WTC11 (cell line): ENCODE measurements around the gene GNAI3. TPM values are rescaled to one million over a fixed set of nuclear protein-coding genes. Genes with fewer than 3 reads are reported as not detected.

ENCODE experiments used
- ATAC-seq: fragments of 200-7000 bp; cut with Tn5 transposase; 2 replicates; pipeline ENCODE4 v1.10.0; 2021; ENCODE audit warnings: mild to moderate bottlenecking, moderate library complexity
- CTCF ChIA-PET: fragments of 300-600 bp; sonication (Branson Sonifier 250); formaldehyde crosslinking; loops from one replicate; lab custom pipeline; 2021; ENCODE audit warnings: antibody characterized with exemption; lab: Charles Lee
- POLR2A ChIA-PET: fragments of 350-600 bp; sonication (Branson Sonifier 250); formaldehyde crosslinking; loops from one replicate; lab custom pipeline; 2021; ENCODE audit warnings: antibody characterized with exemption; lab: Charles Lee
- DNase-seq: peaks from one replicate; pipeline ENCODE4 v3.0.0; 2021; ENCODE audit warnings: low spot score
- H3K27ac Mint-ChIP-seq: 2 replicates; pipeline ENCODE4 v1.8.0; 2021; ENCODE audit warnings: mixed read lengths
- H3K27me3 Mint-ChIP-seq: 2 replicates; pipeline ENCODE4 v1.8.0; 2021; ENCODE audit warnings: low read depth, mild to moderate bottlenecking, moderate library complexity, mixed read lengths
- H3K36me3 Mint-ChIP-seq: 2 replicates; pipeline ENCODE4 v1.8.0; 2021; ENCODE audit warnings: mixed read lengths
- H3K4me1 Mint-ChIP-seq: 2 replicates; pipeline ENCODE4 v1.8.0; 2022; ENCODE audit warnings: mixed read lengths
- H3K4me3 Mint-ChIP-seq: 2 replicates; pipeline ENCODE4 v1.8.0; 2021; ENCODE audit warnings: mild to moderate bottlenecking, moderate library complexity, mixed read lengths
- H3K9me3 Mint-ChIP-seq: 2 replicates; pipeline ENCODE4 v1.8.0; 2021; ENCODE audit warnings: mixed read lengths
- ATF6 ChIP-seq: sonication (generic); formaldehyde crosslinking; IDR thresholded peaks from 2 replicates; pipeline ENCODE4 v1.8.1; 2023; ENCODE audit warnings: mild to moderate bottlenecking, missing genetic modification reagents
- CDX4 ChIP-seq: fragments of 250-450 bp; sonication (Bioruptor Pico); IDR thresholded peaks from 2 replicates; pipeline ENCODE4 v1.9.0; 2021; ENCODE audit warnings: moderate library complexity, mild to moderate bottlenecking, inconsistent platforms, borderline replicate concordance
- ELF4 ChIP-seq: sonication (generic); formaldehyde crosslinking; IDR thresholded peaks from 2 replicates; pipeline ENCODE4 v1.8.1; 2022; ENCODE audit warnings: low read depth, mild to moderate bottlenecking, moderate library complexity, missing genetic modification reagents
- FOXP1 ChIP-seq: sonication (generic); formaldehyde crosslinking; IDR thresholded peaks from 2 replicates; pipeline ENCODE4 v1.8.0; 2022; ENCODE audit warnings: missing genetic modification reagents, mild to moderate bottlenecking, moderate library complexity, borderline replicate concordance
- IRF2 ChIP-seq: sonication (generic); formaldehyde crosslinking; IDR thresholded peaks from 2 replicates; pipeline ENCODE4 v1.8.0; 2022; ENCODE audit warnings: low read depth, missing genetic modification reagents, borderline replicate concordance
- NFYB ChIP-seq: sonication (generic); formaldehyde crosslinking; conservative IDR thresholded peaks from 2 replicates; pipeline ENCODE4 v1.8.0; 2022; ENCODE audit warnings: low read depth, missing genetic modification reagents
- PREB ChIP-seq: sonication (generic); formaldehyde crosslinking; IDR thresholded peaks from 2 replicates; pipeline ENCODE4 v1.8.1; 2022; ENCODE audit warnings: mild to moderate bottlenecking, missing genetic modification reagents, moderate library complexity, borderline replicate concordance
- ZNF396 ChIP-seq: fragments of 250-450 bp; sonication (Bioruptor Pico); IDR thresholded peaks from 2 replicates; pipeline ENCODE4 v1.8.0; 2021; ENCODE audit warnings: mild to moderate bottlenecking, moderate library complexity, borderline replicate concordance
- ZNF671 ChIP-seq: fragments of 250-450 bp; sonication (Bioruptor Pico); IDR thresholded peaks from 2 replicates; pipeline ENCODE4 v1.8.0; 2021; ENCODE audit warnings: mild to moderate bottlenecking
- total RNA-seq: library from RNA; stranded (reverse); gene quantifications from 3 replicates; pipeline ENCODE4 v1.2.3, GENCODE V29; 2021
- TF ChIP-seq, protein P1 (sequence below): fragments of 250-450 bp; sonication (Bioruptor Pico); IDR thresholded peaks from 2 replicates; pipeline ENCODE4 v2.1.2; 2022; ENCODE audit warnings: mild to moderate bottlenecking, moderate library complexity
- TF ChIP-seq, protein P2 (sequence below): sonication (generic); formaldehyde crosslinking; IDR thresholded peaks from 2 replicates; pipeline ENCODE4 v1.8.1; 2023; ENCODE audit warnings: mild to moderate bottlenecking, missing genetic modification reagents, moderate library complexity
- TF ChIP-seq, protein P3 (sequence below): sonication (generic); formaldehyde crosslinking; IDR thresholded peaks from 2 replicates; pipeline ENCODE4 v1.8.0; 2023; ENCODE audit warnings: missing genetic modification reagents
- TF ChIP-seq, protein P4 (sequence below): sonication (generic); formaldehyde crosslinking; IDR thresholded peaks from 2 replicates; pipeline ENCODE4 v1.8.1; 2023; ENCODE audit warnings: mild to moderate bottlenecking, missing genetic modification reagents, borderline replicate concordance

Gene GNAI3
- total RNA-seq, 1 experiment from 2014 or later = 7.2 TPM

DNA sequence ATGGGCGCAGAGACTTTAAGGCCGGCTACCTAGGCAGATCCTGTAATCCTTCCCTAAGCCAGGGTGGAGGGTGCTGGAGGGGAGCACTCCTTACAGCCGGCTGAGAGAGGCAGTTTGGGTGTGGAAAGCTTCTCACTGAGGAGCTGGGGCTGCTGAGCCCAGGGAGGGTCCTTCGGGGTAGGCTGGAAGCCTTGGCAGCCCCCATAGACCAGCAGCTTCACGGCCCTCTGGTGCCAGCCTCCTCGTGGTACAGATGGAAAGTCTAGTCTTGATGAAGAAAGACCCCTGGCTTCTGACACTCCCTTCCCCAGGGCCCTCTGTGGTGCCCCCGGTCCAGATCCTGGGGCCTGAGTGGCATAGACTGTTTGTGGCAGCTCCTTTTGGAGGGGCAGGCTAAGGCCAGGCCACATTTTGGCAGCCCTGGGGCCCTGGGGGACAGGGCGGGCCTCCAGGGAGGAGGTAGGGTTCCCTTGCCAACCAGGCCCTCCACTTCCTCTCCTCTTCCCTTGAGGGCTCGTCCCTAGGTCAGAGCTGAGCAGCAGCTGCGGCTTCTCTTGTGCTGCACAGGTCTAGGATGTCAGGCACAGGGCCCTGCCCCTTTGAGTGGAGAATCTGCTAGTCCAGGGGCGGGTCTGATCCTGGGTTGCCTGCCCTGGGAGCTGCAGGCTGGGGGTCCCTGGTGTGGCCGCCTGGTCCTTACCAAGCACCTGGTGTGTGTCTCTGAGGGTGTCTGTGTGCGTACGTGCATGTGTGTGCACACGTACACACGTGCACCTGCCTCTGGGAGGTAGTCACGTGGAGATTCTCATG, 76.0 kb downstream of the GNAI3 start:
- no peak for DNase-seq
- Mint-ChIP-seq H3K36me3 (peaks cover 14% of the 10 kb centered on the region), H3K27ac (no peak overlapping the region), H3K9me3 (no peaks in the 10 kb centered on the region), H3K4me1 (peaks cover 24% of the 10 kb centered on the region), H3K4me3 (no peak overlapping the region), H3K27me3 (no peaks in the 10 kb centered on the region)
- ATAC-seq = no peak
- POLR2A ChIA-PET = no interaction called here
- TF ChIP-seq PREB (CRISPR knock-in tag) (no peak), ZNF671 (CRISPR knock-in tag) (no peak), IRF2 (CRISPR knock-in tag) (no peak), ELF4 (CRISPR knock-in tag) (no peak), CDX4 (CRISPR knock-in tag) (no peak), ZNF396 (CRISPR knock-in tag) (no peak)
- TF ChIP-seq, protein P1, sequence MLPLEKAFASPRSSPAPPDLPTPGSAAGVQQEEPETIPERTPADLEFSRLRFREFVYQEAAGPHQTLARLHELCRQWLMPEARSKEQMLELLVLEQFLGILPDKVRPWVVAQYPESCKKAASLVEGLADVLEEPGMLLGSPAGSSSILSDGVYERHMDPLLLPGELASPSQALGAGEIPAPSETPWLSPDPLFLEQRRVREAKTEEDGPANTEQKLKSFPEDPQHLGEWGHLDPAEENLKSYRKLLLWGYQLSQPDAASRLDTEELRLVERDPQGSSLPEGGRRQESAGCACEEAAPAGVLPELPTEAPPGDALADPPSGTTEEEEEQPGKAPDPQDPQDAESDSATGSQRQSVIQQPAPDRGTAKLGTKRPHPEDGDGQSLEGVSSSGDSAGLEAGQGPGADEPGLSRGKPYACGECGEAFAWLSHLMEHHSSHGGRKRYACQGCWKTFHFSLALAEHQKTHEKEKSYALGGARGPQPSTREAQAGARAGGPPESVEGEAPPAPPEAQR (CRISPR knock-in tag) = no peak
- TF ChIP-seq, protein P2, sequence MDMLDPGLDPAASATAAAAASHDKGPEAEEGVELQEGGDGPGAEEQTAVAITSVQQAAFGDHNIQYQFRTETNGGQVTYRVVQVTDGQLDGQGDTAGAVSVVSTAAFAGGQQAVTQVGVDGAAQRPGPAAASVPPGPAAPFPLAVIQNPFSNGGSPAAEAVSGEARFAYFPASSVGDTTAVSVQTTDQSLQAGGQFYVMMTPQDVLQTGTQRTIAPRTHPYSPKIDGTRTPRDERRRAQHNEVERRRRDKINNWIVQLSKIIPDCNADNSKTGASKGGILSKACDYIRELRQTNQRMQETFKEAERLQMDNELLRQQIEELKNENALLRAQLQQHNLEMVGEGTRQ = no peak
- TF ChIP-seq, protein P3, sequence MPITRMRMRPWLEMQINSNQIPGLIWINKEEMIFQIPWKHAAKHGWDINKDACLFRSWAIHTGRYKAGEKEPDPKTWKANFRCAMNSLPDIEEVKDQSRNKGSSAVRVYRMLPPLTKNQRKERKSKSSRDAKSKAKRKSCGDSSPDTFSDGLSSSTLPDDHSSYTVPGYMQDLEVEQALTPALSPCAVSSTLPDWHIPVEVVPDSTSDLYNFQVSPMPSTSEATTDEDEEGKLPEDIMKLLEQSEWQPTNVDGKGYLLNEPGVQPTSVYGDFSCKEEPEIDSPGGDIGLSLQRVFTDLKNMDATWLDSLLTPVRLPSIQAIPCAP = no peak
- TF ChIP-seq, protein P4, sequence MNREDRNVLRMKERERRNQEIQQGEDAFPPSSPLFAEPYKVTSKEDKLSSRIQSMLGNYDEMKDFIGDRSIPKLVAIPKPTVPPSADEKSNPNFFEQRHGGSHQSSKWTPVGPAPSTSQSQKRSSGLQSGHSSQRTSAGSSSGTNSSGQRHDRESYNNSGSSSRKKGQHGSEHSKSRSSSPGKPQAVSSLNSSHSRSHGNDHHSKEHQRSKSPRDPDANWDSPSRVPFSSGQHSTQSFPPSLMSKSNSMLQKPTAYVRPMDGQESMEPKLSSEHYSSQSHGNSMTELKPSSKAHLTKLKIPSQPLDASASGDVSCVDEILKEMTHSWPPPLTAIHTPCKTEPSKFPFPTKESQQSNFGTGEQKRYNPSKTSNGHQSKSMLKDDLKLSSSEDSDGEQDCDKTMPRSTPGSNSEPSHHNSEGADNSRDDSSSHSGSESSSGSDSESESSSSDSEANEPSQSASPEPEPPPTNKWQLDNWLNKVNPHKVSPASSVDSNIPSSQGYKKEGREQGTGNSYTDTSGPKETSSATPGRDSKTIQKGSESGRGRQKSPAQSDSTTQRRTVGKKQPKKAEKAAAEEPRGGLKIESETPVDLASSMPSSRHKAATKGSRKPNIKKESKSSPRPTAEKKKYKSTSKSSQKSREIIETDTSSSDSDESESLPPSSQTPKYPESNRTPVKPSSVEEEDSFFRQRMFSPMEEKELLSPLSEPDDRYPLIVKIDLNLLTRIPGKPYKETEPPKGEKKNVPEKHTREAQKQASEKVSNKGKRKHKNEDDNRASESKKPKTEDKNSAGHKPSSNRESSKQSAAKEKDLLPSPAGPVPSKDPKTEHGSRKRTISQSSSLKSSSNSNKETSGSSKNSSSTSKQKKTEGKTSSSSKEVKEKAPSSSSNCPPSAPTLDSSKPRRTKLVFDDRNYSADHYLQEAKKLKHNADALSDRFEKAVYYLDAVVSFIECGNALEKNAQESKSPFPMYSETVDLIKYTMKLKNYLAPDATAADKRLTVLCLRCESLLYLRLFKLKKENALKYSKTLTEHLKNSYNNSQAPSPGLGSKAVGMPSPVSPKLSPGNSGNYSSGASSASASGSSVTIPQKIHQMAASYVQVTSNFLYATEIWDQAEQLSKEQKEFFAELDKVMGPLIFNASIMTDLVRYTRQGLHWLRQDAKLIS (CRISPR knock-in tag) = no peak
- CTCF ChIA-PET = interaction anchor here (0.5 to 4.7 kb wide), 3 partner anchors 15 to 49 kb away, joined by 3 to 31 read pairs (median 4); no protein-coding TSS in a partner anchor

- POLR2A ChIA-PET = interaction anchor here (1.1 kb wide), 1 partner anchor 77 kb away, joined by 3 read pairs; the partner anchor contains the start of gene GNAI3
- CTCF ChIA-PET = interaction anchor here (0.7 to 4.7 kb wide), 4 partner anchors 8 to 152 kb away, joined by 3 to 31 read pairs (median 6); no protein-coding TSS in a partner anchor
- H3K27me3 Mint-ChIP-seq = no peaks in the 10 kb centered on the region
- no peak overlapping the region; the same call in 1 of the 2 replicates for H3K27ac Mint-ChIP-seq
- peaks cover 20% of the 10 kb centered on the region for H3K36me3 Mint-ChIP-seq
- H3K9me3 Mint-ChIP-seq = no peaks in the 10 kb centered on the region
- no peak overlapping the region for H3K4me3 Mint-ChIP-seq
- ATAC-seq (no peak), DNase-seq (no peak)
- H3K4me1 Mint-ChIP-seq = peaks cover 23% of the 10 kb centered on the region
- TF ChIP-seq FOXP1 (CRISPR knock-in tag) (no peak), ATF6 (CRISPR knock-in tag) (no peak), NFYB (no peak)
- TF ChIP-seq, protein P3 = no peak
These were observed 76.8 kb downstream of the GNAI3 start for GRCh38 chr1:109625176-109625575.
